ENCODE data around the gene FOXF1. TPM values are rescaled to one million over a fixed set of nuclear protein-coding genes. Genes with fewer than 3 reads are reported as not detected.

FOXF1 gene
- total and polyA plus RNA-seq, 2 donors from 2014 or later: 0.57 to 0.67 TPM

DNA sequence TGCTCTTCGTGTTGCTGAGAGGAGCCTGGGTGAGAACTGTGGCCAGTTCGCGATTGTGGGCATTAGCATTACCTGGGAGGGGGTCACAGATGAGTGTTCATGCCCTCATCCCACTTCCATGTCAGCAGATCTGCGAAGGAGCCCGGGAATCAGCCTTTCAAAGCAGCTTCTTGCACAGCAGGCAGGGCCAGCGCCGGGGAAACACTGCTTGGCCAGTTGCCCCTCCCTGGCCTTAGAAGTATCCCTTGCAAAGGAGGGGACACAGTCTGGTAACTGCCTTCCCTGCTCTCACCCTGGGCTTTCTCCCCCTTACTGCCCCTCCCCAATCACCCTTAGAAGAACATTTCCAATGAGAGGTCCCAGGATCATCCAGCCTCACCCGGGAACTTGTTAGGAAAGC, 42.8 kb upstream of the FOXF1 start:
- no peak overlapping the region for H3K9ac ChIP-seq (ENCODE audit: low read length in 3 of 3)
- TF ChIP-seq CTCF (IDR thresholded peaks at IDR 0.05; ENCODE audit: borderline replicate concordance, extremely low read depth, insufficient read depth): no peak
- FAIRE-seq (no peak), DNase-seq (no peak)
- peaks cover 0 to 10% (median 4%) of the 10 kb centered on the region in 3 donors for H3K9me3 ChIP-seq (ENCODE audit: control insufficient read depth in 2 of 3, insufficient read depth in 1 of 3, low read length in 3 of 3)
- intact Hi-C loops (cut with DNase I): no loop called here
- no peaks in the 10 kb centered on the region for H3K4me1 ChIP-seq (ENCODE audit: control insufficient read depth in 2 of 3, insufficient read depth in 2 of 3, low read depth in 1 of 3, low read length in 3 of 3)
- H3K36me3 ChIP-seq (ENCODE audit: control insufficient read depth in 2 of 3, insufficient read depth in 3 of 3, low read length in 3 of 3): no peaks in the 10 kb centered on the region
- H3K4me3 ChIP-seq (ENCODE audit: low read length in 3 of 3): no peak overlapping the region
- H3K27ac ChIP-seq (ENCODE audit: low read depth in 2 of 2, low read length in 2 of 2): no peak overlapping the region
- H3K27me3 ChIP-seq (ENCODE audit: control insufficient read depth, insufficient read depth, low read length): no peaks in the 10 kb centered on the region

DNA sequence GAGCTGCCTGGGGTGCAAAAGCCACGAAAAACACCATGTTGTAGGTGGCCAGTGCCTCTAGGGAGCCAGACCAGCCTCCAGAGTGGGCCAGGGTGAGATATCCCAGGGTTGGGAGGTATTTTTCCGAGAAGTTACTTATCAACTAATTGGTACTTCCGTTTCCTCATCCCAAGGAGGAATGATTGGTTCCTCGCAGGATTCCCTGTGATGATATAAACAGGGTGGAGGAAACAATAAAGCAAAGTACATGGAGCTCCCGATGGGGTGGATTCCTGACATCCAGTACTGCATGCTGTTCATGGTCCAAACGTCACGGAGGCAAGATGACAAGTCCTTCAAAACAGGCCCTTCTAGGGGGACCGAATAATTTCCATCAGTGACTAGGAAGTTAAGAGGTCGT, 39.4 kb upstream of the FOXF1 start:
- H3K4me3 ChIP-seq (ENCODE audit: low read length in 3 of 3): no peak overlapping the region
- no peak for DNase-seq
- no peak overlapping the region for H3K9ac ChIP-seq (ENCODE audit: low read length in 3 of 3)
- no peaks in the 10 kb centered on the region for H3K4me1 ChIP-seq (ENCODE audit: control insufficient read depth in 2 of 3, insufficient read depth in 2 of 3, low read depth in 1 of 3, low read length in 3 of 3)
- peaks cover 0 to 5% (median 0%) of the 10 kb centered on the region in 3 donors for H3K9me3 ChIP-seq (ENCODE audit: control insufficient read depth in 2 of 3, insufficient read depth in 1 of 3, low read length in 3 of 3)
- no peaks in the 10 kb centered on the region for H3K36me3 ChIP-seq (ENCODE audit: control insufficient read depth in 2 of 3, insufficient read depth in 3 of 3, low read length in 3 of 3)
- H3K27me3 ChIP-seq (ENCODE audit: control insufficient read depth, insufficient read depth, low read length): peaks cover 2% of the 10 kb centered on the region
- no peak overlapping the region for H3K27ac ChIP-seq (ENCODE audit: low read depth in 2 of 2, low read length in 2 of 2)
- no peak for TF ChIP-seq CTCF (IDR thresholded peaks at IDR 0.05; ENCODE audit: borderline replicate concordance, extremely low read depth, insufficient read depth)
- no peak for FAIRE-seq
- intact Hi-C loops (cut with DNase I): no loop called here

- intact Hi-C loops (cut with DNase I): no loop called here
- no peak overlapping the region for H3K27ac ChIP-seq (ENCODE audit: low read depth in 2 of 2, low read length in 2 of 2)
- H3K9me3 ChIP-seq (ENCODE audit: control insufficient read depth in 2 of 3, insufficient read depth in 1 of 3, low read length in 3 of 3): peaks cover 0 to 5% (median 0%) of the 10 kb centered on the region in 3 donors
- H3K36me3 ChIP-seq (ENCODE audit: control insufficient read depth in 2 of 3, insufficient read depth in 3 of 3, low read length in 3 of 3): no peaks in the 10 kb centered on the region
- H3K4me1 ChIP-seq (ENCODE audit: control insufficient read depth in 2 of 3, insufficient read depth in 2 of 3, low read depth in 1 of 3, low read length in 3 of 3): no peaks in the 10 kb centered on the region
- no peak overlapping the region for H3K9ac ChIP-seq (ENCODE audit: low read length in 3 of 3)
- no peak for TF ChIP-seq CTCF (IDR thresholded peaks at IDR 0.05; ENCODE audit: borderline replicate concordance, extremely low read depth, insufficient read depth)
- H3K27me3 ChIP-seq (ENCODE audit: control insufficient read depth, insufficient read depth, low read length): peaks cover 2% of the 10 kb centered on the region
- H3K4me3 ChIP-seq (ENCODE audit: low read length in 3 of 3): no peak overlapping the region
- FAIRE-seq (no peak), DNase-seq (no peak)
Measured at GRCh38 chr16:86471896-86472295, 38.4 kb upstream of the FOXF1 start.

- no peak overlapping the region for H3K27ac ChIP-seq (ENCODE audit: low read depth in 2 of 2, low read length in 2 of 2)
- FAIRE-seq (no peak), DNase-seq (no peak)
- H3K4me3 ChIP-seq (ENCODE audit: low read length in 3 of 3): no peak overlapping the region
- H3K36me3 ChIP-seq (ENCODE audit: control insufficient read depth in 2 of 3, insufficient read depth in 3 of 3, low read length in 3 of 3): no peaks in the 10 kb centered on the region
- H3K9me3 ChIP-seq (ENCODE audit: control insufficient read depth in 2 of 3, insufficient read depth in 1 of 3, low read length in 3 of 3): peaks cover 0 to 5% (median 0%) of the 10 kb centered on the region in 3 donors
- TF ChIP-seq CTCF (IDR thresholded peaks at IDR 0.05; ENCODE audit: borderline replicate concordance, extremely low read depth, insufficient read depth): no peak
- H3K4me1 ChIP-seq (ENCODE audit: control insufficient read depth in 2 of 3, insufficient read depth in 2 of 3, low read depth in 1 of 3, low read length in 3 of 3): no peaks in the 10 kb centered on the region
- peaks cover 3% of the 10 kb centered on the region for H3K27me3 ChIP-seq (ENCODE audit: control insufficient read depth, insufficient read depth, low read length)
- intact Hi-C loops (cut with DNase I): no loop called here
- H3K9ac ChIP-seq (ENCODE audit: low read length in 3 of 3): no peak overlapping the region
Measured at GRCh38 chr16:86472366-86472765, 38.0 kb upstream of the FOXF1 start.

Measured in kidney (tissue), 14 donors.